HG03280 (cell line): ENCODE data around the gene PRR13.
A peak's percentile ranks its signal among the peaks of the same experiment; 100 is the strongest.

ENCODE experiments used
- ATAC-seq: cut with Tn5 transposase; IDR thresholded peaks from one replicate; pipeline ENCODE4 v1.9.1; 2021; ENCODE audit warnings: mild to moderate bottlenecking, moderate library complexity; ENCODE audit not compliant: unreplicated experiment

Gene PRR13

GRCh38 chr12:53492188-53492587 is 50.7 kb downstream of the PRR13 start:
- ATAC-seq, result no peak

GRCh38 chr12:53492830-53493609 is 51.5 kb downstream of the PRR13 start:
- peak; percentile 96 for ATAC-seq

DNA sequence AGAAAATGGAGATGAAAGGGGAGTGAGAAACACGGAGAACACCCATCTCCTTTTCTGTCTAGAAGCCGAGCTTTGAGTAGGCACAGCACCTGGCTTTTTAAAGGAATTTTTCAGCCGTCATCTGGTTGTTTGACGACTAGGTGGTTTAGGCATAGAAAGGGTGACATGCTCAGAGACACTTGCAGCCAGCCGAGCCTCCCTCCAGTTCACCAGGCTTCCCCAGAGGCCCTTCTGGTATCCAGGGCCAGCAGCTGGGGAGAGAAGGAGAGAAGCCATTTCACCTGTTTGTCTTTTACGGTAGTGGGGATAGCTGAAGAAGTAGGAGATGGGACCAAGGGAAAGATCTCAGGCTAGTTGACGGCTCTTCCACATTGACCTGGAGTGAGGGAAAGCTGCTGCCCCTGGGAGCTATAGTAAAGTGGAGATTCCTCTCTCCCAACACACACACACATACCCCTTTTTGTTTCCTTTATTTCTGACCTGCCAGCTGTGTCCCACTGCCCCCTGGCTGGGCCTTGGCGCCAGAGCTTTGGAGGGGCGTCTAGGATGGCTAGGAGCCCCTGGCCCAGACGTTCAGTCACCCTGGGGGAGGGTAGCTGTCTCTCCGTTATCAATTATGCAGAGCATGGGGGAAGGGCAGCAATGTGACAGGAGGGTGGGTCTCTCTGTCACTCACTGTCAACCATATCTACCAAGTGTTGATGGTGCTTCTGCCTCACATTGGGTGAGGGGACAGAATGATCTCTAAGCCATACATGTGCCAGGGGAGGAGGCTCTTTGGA is 52.3 kb downstream of the PRR13 start:
- no peak for ATAC-seq
